ENCODE results near the gene UROD.

UROD gene

GRCh38 chr1:45035631-45036301, 23.7 kb downstream of the UROD start:
- POLR2A ChIA-PET: no interaction called here
- TF ChIP-seq NFRKB (IDR thresholded peaks at IDR 0.05): no peak
- TF ChIP-seq BHLHE40 (IDR thresholded peaks at IDR 0.05; ENCODE audit: borderline replicate concordance): no peak
- no peak for TF ChIP-seq ELF4 (IDR thresholded peaks at IDR 0.05)
- TF ChIP-seq ARNT (IDR thresholded peaks at IDR 0.05): no peak
- TF ChIP-seq LEF1 (IDR thresholded peaks at IDR 0.05; ENCODE audit: borderline replicate concordance): no peak
- no peak for TF ChIP-seq TARDBP (IDR thresholded peaks at IDR 0.05)
- TF ChIP-seq, protein P1, sequence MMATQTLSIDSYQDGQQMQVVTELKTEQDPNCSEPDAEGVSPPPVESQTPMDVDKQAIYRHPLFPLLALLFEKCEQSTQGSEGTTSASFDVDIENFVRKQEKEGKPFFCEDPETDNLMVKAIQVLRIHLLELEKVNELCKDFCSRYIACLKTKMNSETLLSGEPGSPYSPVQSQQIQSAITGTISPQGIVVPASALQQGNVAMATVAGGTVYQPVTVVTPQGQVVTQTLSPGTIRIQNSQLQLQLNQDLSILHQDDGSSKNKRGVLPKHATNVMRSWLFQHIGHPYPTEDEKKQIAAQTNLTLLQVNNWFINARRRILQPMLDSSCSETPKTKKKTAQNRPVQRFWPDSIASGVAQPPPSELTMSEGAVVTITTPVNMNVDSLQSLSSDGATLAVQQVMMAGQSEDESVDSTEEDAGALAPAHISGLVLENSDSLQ (IDR thresholded peaks at IDR 0.05): no peak
- no peak for TF ChIP-seq HDGF (IDR thresholded peaks at IDR 0.05; ENCODE audit: borderline replicate concordance)
- no peak for TF ChIP-seq FOXM1 (IDR thresholded peaks at IDR 0.05; ENCODE audit: borderline replicate concordance)
- no peak for TF ChIP-seq L3MBTL2 (conservative IDR thresholded peaks at IDR 0.05)
- no peak for TF ChIP-seq FOXK2 (IDR thresholded peaks at IDR 0.05)
- TF ChIP-seq FOXA1 (IDR thresholded peaks at IDR 0.05): no peak
- no peak for TF ChIP-seq CTBP1 (IDR thresholded peaks at IDR 0.05; ENCODE audit: borderline replicate concordance)
- no peak for TF ChIP-seq SUZ12 (IDR thresholded peaks at IDR 0.05)
- no peak for TF ChIP-seq SP1 (IDR thresholded peaks at IDR 0.05)
- CTCF ChIA-PET: no interaction called here
- no peak for DNase-seq (ENCODE audit: extremely low spot score)

GRCh38 chr1:45037456-45037855, 25.4 kb downstream of the UROD start:
- DNase-seq (ENCODE audit: extremely low spot score): no peak
- ChIA-PET CTCF (no interaction called here), POLR2A (no interaction called here)
- TF ChIP-seq L3MBTL2 (conservative IDR thresholded peaks at IDR 0.05) (no peak), CTBP1 (IDR thresholded peaks at IDR 0.05; ENCODE audit: borderline replicate concordance) (no peak), FOXM1 (IDR thresholded peaks at IDR 0.05; ENCODE audit: borderline replicate concordance) (no peak), NFRKB (IDR thresholded peaks at IDR 0.05) (no peak), SP1 (IDR thresholded peaks at IDR 0.05) (no peak), HDGF (IDR thresholded peaks at IDR 0.05; ENCODE audit: borderline replicate concordance) (no peak)

DNA sequence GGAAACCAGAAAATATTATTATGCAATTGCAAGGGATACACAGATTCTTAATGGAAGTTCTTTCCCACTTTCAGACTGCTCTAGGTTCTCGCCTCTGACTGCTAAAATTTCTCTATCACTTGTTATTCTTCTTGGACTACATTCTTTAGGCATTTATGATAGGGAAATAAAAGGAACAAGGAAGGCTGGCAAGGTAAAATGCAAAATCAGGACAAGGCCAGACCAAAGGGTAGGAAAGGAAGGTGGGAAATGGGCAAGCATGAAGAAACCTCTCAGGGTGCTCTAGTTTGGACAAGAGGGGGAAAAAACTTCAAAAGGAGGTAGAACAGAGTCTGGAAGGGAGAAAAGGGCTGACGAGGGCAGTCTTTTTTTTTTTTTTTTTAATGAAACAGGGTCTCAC, 26.2 kb downstream of the UROD start:
- DNase-seq (ENCODE audit: extremely low spot score): no peak
- TF ChIP-seq ELF4 (IDR thresholded peaks at IDR 0.05): no peak
- TF ChIP-seq SP1 (IDR thresholded peaks at IDR 0.05): no peak
- TF ChIP-seq, protein P1 (IDR thresholded peaks at IDR 0.05): no peak
- TF ChIP-seq CTBP1 (IDR thresholded peaks at IDR 0.05; ENCODE audit: borderline replicate concordance): no peak
- TF ChIP-seq BHLHE40 (IDR thresholded peaks at IDR 0.05; ENCODE audit: borderline replicate concordance): no peak
- TF ChIP-seq L3MBTL2 (conservative IDR thresholded peaks at IDR 0.05): no peak
- no peak for TF ChIP-seq LEF1 (IDR thresholded peaks at IDR 0.05; ENCODE audit: borderline replicate concordance)
- no peak for TF ChIP-seq FOXM1 (IDR thresholded peaks at IDR 0.05; ENCODE audit: borderline replicate concordance)
- no peak for TF ChIP-seq TARDBP (IDR thresholded peaks at IDR 0.05)
- TF ChIP-seq FOXA1 (IDR thresholded peaks at IDR 0.05): no peak
- no peak for TF ChIP-seq NFRKB (IDR thresholded peaks at IDR 0.05)
- TF ChIP-seq ARNT (IDR thresholded peaks at IDR 0.05): no peak
- no peak for TF ChIP-seq SUZ12 (IDR thresholded peaks at IDR 0.05)
- no peak for TF ChIP-seq HDGF (IDR thresholded peaks at IDR 0.05; ENCODE audit: borderline replicate concordance)
- no peak for TF ChIP-seq ZNF384 (IDR thresholded peaks at IDR 0.05)
- TF ChIP-seq FOXK2 (IDR thresholded peaks at IDR 0.05): no peak
- ChIA-PET POLR2A (no interaction called here), CTCF (no interaction called here)

DNA sequence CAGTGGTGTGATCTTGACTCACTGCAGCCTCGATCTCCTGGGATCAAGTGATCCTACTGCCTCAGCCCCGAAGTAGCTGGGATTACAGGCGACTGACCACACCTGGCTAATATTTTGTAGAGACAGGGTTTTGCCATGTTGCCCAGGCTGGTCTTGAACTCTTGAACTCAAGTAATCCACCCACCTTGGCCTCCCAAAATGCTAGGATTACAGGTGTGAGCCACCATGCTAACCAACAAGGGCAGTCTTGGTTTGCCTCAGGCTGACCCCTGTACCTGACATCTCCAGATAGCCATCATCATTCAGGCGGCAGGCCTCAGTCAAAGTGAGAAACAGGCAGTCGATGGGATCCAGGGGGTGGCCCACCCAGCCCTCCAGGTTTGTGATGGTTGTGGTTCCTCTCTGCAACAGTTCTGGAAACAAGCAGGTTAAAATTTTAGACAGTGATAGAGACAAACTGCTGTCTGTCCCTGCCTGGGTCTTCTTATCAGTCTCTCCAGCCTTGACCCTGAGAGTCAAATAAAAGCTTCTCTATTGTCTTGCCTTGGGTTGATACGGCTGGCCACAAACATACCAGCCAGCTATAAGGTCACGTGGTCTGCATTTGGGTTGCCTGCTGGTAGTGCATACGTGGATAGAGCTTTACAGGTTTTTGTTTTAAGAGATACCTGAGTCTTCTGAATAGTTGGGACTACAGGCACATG, 26.8 kb downstream of the UROD start:
- no peak for DNase-seq (ENCODE audit: extremely low spot score)
- ChIA-PET CTCF (no interaction called here), POLR2A (no interaction called here)
- TF ChIP-seq L3MBTL2 (conservative IDR thresholded peaks at IDR 0.05) (no peak), BHLHE40 (IDR thresholded peaks at IDR 0.05; ENCODE audit: borderline replicate concordance) (no peak), ELF4 (IDR thresholded peaks at IDR 0.05) (no peak), HDGF (IDR thresholded peaks at IDR 0.05; ENCODE audit: borderline replicate concordance) (no peak), LEF1 (IDR thresholded peaks at IDR 0.05; ENCODE audit: borderline replicate concordance) (no peak)
- TF ChIP-seq, protein P1 (IDR thresholded peaks at IDR 0.05): no peak

DNA sequence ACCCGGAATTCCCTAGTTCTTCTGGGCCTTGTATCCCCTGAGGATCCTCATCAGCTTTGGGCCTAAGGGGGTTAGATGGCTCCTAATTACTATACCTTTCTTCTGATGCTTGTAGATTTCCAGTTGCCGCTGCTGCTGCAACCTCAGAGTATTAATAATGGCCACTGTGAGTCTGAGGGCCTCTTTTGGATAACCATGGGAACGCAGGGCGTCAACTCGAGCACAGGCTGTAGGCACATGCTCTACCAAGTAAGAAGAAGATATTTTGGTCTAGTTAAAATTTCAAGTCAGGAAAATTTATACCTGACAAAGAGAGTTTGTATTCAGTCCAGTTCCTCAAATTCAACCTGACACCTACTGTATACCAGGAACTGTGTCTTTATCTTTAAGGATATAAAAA, 28.2 kb downstream of the UROD start:
- DNase-seq (ENCODE audit: extremely low spot score): no peak
- ChIA-PET CTCF (interaction anchor here (0.8 kb wide), 1 partner anchor 22 kb away, joined by 4 read pairs; no protein-coding TSS in a partner anchor), POLR2A (no interaction called here)
- TF ChIP-seq CTBP1 (IDR thresholded peaks at IDR 0.05; ENCODE audit: borderline replicate concordance) (no peak), FOXA1 (IDR thresholded peaks at IDR 0.05) (no peak), SUZ12 (IDR thresholded peaks at IDR 0.05) (no peak), TARDBP (IDR thresholded peaks at IDR 0.05) (no peak), SP1 (IDR thresholded peaks at IDR 0.05) (no peak), ELF4 (IDR thresholded peaks at IDR 0.05) (no peak), NFRKB (IDR thresholded peaks at IDR 0.05) (no peak), BHLHE40 (IDR thresholded peaks at IDR 0.05; ENCODE audit: borderline replicate concordance) (no peak), ARNT (IDR thresholded peaks at IDR 0.05) (no peak), L3MBTL2 (conservative IDR thresholded peaks at IDR 0.05) (no peak), LEF1 (IDR thresholded peaks at IDR 0.05; ENCODE audit: borderline replicate concordance) (no peak), FOXM1 (IDR thresholded peaks at IDR 0.05; ENCODE audit: borderline replicate concordance) (no peak), HDGF (IDR thresholded peaks at IDR 0.05; ENCODE audit: borderline replicate concordance) (no peak), FOXK2 (IDR thresholded peaks at IDR 0.05) (no peak), ZNF384 (IDR thresholded peaks at IDR 0.05) (no peak)
- TF ChIP-seq, protein P1 (IDR thresholded peaks at IDR 0.05): no peak
